HepG2 (cell line): Measurements from ENCODE around the gene TECTB. TPM values are rescaled to one million over a fixed set of nuclear protein-coding genes. Genes with fewer than 3 reads are reported as not detected.
"Not testable (repeated sequence)": the region's sequence is repeated elsewhere in the genome, so short reads cannot be mapped to it uniquely, and the experiment has no call there.

Experiments used
- ATAC-seq: fragments of 200-7000 bp; cut with Tn5 transposase; 3 replicates; pipeline ENCODE4 v1.9.1; 2020; ENCODE audit warnings: mild to moderate bottlenecking, moderate library complexity
- BruUV-seq: library from RNA; stranded (reverse); fragments of 400-500 nt; replicated peaks from 2 replicates; lab custom pipeline; 2021; lab: Mats Ljungman, UMichigan
- CTCF ChIA-PET: fragments of 300-600 bp; formaldehyde crosslinking; extraction: SDS; loops from one replicate; lab custom pipeline; 2021; ENCODE audit warnings: low total read pairs, inconsistent platforms, low intra/inter-chr PET ratio; lab: Yijun Ruan, JAX
- POLR2A ChIA-PET: fragments of 350-600 bp; sonication (Branson Sonifier 250); formaldehyde crosslinking; loops from one replicate; lab custom pipeline; 2020; ENCODE audit warnings: antibody characterized with exemption, inconsistent platforms; lab: Yijun Ruan, JAX
- DNase-seq: peaks from one replicate; pipeline ENCODE4 v3.0.0-alpha.2; 2015; ENCODE audit warnings: low spot score
- FAIRE-seq: peaks from 3 replicates; lab custom pipeline; 2011; peaks lifted over from hg19 to GRCh38; lab: Jason Lieb, UNC
- H2AFZ ChIP-seq: one replicate; pipeline ENCODE4 v1.6.1; 2011; ENCODE audit warnings: low read length, inconsistent platforms
- H3K27ac ChIP-seq: fragments of 300-600 bp; 3 replicates; pipeline ENCODE4 v1.8.0; 2011; ENCODE audit warnings: mixed run types, mild to moderate bottlenecking, mixed read lengths, low read length, inconsistent platforms; ENCODE audit not compliant: insufficient read depth; ENCODE audit errors: extremely low read length
- H3K27me3 ChIP-seq, 2 experiments: fragments of 200-600 bp in 1 of 2; 2 replicates in 1 of 2; 3 replicates in 1 of 2; pipeline versions ENCODE4 v1.6.0 to v1.8.0; 2011; ENCODE audit warnings: low read length in 2 of 2, mild to moderate bottlenecking in 2 of 2, moderate library complexity in 2 of 2, inconsistent platforms in 1 of 2; ENCODE audit not compliant: insufficient read depth in 2 of 2, control insufficient read depth in 1 of 2
- H3K36me3 ChIP-seq, 2 experiments: fragments of 200-600 bp in 1 of 2; replicated peaks in 1 of 2; 2 replicates in 1 of 2; 3 replicates in 1 of 2; pipeline versions ENCODE4 v1.5.1 to v1.8.0; 2011; ENCODE audit warnings: low read length in 2 of 2, inconsistent platforms in 1 of 2; ENCODE audit not compliant: insufficient read depth in 2 of 2, control insufficient read depth in 1 of 2
- H3K4me1 ChIP-seq: 2 replicates; pipeline ENCODE4 v1.5.1; 2012; ENCODE audit warnings: low read length, inconsistent platforms; ENCODE audit not compliant: insufficient read depth
- H3K4me2 ChIP-seq: 2 replicates; pipeline ENCODE4 v1.6.0; 2011; ENCODE audit warnings: low read depth, low read length, inconsistent platforms
- H3K4me3 ChIP-seq, 3 experiments: fragments of 200-600 bp in 1 of 3; sonication (generic), shearing (Covaris generic) in 1 of 3; replicated peaks in 1 of 3; 2 replicates each; pipeline ENCODE4 v1.5.1; 2011 to 2016; ENCODE audit warnings: low read length in 3 of 3, inconsistent platforms in 2 of 3, low read depth in 2 of 3, mild to moderate bottlenecking in 2 of 3, control low read depth in 1 of 3, mixed read lengths in 1 of 3; ENCODE audit not compliant: insufficient read depth in 1 of 3
- H3K79me2 ChIP-seq: one replicate; pipeline ENCODE4 v1.6.1; 2011; ENCODE audit warnings: low read length, inconsistent platforms; ENCODE audit not compliant: insufficient read depth
- H3K9ac ChIP-seq: 2 replicates; pipeline ENCODE4 v1.6.0; 2011; ENCODE audit warnings: mild to moderate bottlenecking, low read depth, low read length, inconsistent platforms; ENCODE audit not compliant: insufficient read depth
- H3K9me3 ChIP-seq: 2 replicates; pipeline ENCODE4 v1.5.1; 2012; ENCODE audit warnings: mild to moderate bottlenecking, low read length
- H4K20me1 ChIP-seq: 2 replicates; pipeline ENCODE4 v1.6.0; 2011; ENCODE audit warnings: inconsistent platforms, mild to moderate bottlenecking, low read length, moderate library complexity; ENCODE audit not compliant: insufficient read depth
- IKZF5 ChIP-seq: IDR thresholded peaks from 2 replicates; pipeline ENCODE4 v1.6.1; 2018; ENCODE audit warnings: missing genetic modification reagents, mild to moderate bottlenecking, missing compliant biosample characterization
- TEAD3 ChIP-seq: optimal IDR thresholded peaks from 2 replicates; pipeline ENCODE3; 2016; ENCODE audit warnings: borderline replicate concordance
- ZNF225 ChIP-seq: sonication (generic); formaldehyde crosslinking; IDR thresholded peaks from 2 replicates; pipeline ENCODE4 v1.4.0; 2020; ENCODE audit warnings: mild to moderate bottlenecking, missing genetic modification reagents
- ZNF574 ChIP-seq: sonication (generic); formaldehyde crosslinking; IDR thresholded peaks from 2 replicates; pipeline ENCODE4 v1.4.0; 2020; ENCODE audit warnings: missing genetic modification reagents
- ZNF782 ChIP-seq: sonication (generic); formaldehyde crosslinking; IDR thresholded peaks from 2 replicates; pipeline ENCODE4 v1.4.0; 2020; ENCODE audit warnings: missing genetic modification reagents, mild to moderate bottlenecking, borderline replicate concordance
- WGBS: methylation state at CpG from one replicate; pipeline ENCODE4 v1.1.6; 2017; ENCODE audit warnings: low lambda C conversion rate; 5-methylcytosine and 5-hydroxymethylcytosine counted together
- in situ Hi-C: cut with HindIII; loops from 2 replicates; pipeline ENCODE4 v1.10.0; 2017; ENCODE audit warnings: low pct_unique_long_range_greater_than_20kb; ENCODE audit not compliant: extremely low pct_ligation_motif_present
- intact Hi-C: fragments of 100-400 bp; cut with micrococcal nuclease; formaldehyde crosslinking; loops from one replicate; pipeline ENCODE4 v1.10.0; 2022; ENCODE audit not compliant: unreplicated experiment
- polyA plus RNA-seq, 8 experiments: library from polyadenylated mRNA; depleted of rRNA in 3 of 8; stranded (reverse) in 7 of 8; unstranded in 1 of 8; fragments of >200 nt; fragmentation: Illumina TruSeq in 4 of 8; extraction: Trizol in 4 of 8; gene quantifications; 2 replicates each; pipeline versions ENCODE4 v1.2.1 to v1.2.3, GENCODE V29; 2011 to 2016; ENCODE audit warnings: low read depth in 4 of 8, missing spikeins in 1 of 8, mixed read lengths in 1 of 8; ENCODE audit not compliant: insufficient read depth in 1 of 8
- total RNA-seq, 5 experiments: library from RNA; depleted of rRNA; stranded (reverse); fragments of >200 nt; fragmentation: Illumina TruSeq; extraction: Trizol; gene quantifications; 2 replicates each; pipeline ENCODE4 v1.2.3, GENCODE V29; 2016; ENCODE audit warnings: low read depth in 1 of 5

The TECTB gene
- total and polyA plus RNA-seq, 2 of the 13 experiments (the other 11 are each of a cell fraction or from before 2014, with no cell fraction given) = 0.78 to 1.8 TPM

GRCh38 chr10:112250555-112250954 is 32.6 kb upstream of the TECTB start (continued):
- TF ChIP-seq ZNF782 (no peak), IKZF5 (no peak), ZNF574 (CRISPR knock-in tag) (no peak), ZNF225 (CRISPR knock-in tag) (no peak), TEAD3 (CRISPR knock-in tag) (no peak)
- TF ChIP-seq, all 625 proteins: peak for 0

GRCh38 chr10:112251238-112251637 is 32.0 kb upstream of the TECTB start:
- peaks cover 23% of the 10 kb centered on the region for H3K9me3 ChIP-seq
- H4K20me1 ChIP-seq, intact Hi-C loops, H3K27me3 ChIP-seq, H3K4me2 ChIP-seq, H3K4me1 ChIP-seq, FAIRE-seq, POLR2A ChIA-PET, DNase-seq, H3K4me3 ChIP-seq, H2AFZ ChIP-seq, in situ Hi-C loops, H3K9ac ChIP-seq, H3K27ac ChIP-seq, ATAC-seq, BruUV-seq, CTCF ChIA-PET, H3K79me2 ChIP-seq, H3K36me3 ChIP-seq: not testable (repeated sequence)
- 91% methylated on average over 7 of the region's 9 CpGs for WGBS
